Lower leg skin (tissue), 3 donors: ENCODE results near the gene VANGL2.

ENCODE experiments used
- POLR2A ChIP-seq, 2 donors: fragments of 450-650 bp; IDR thresholded peaks; one replicate each; pipeline ENCODE4 v1.6.1; 2016 to 2017; ENCODE audit warnings: antibody characterized with exemption in 2 of 2, mild to moderate bottlenecking in 1 of 2, moderate library complexity in 1 of 2
- TF ChIP-seq, protein P1 (sequence below), 3 donors: fragments of 450-650 bp; IDR thresholded peaks; one replicate each; pipeline ENCODE4 v1.5.1; 2016; ENCODE audit warnings: antibody characterized with exemption in 3 of 3, mild to moderate bottlenecking in 3 of 3, moderate library complexity in 2 of 3

- TF ChIP-seq, protein P1, sequence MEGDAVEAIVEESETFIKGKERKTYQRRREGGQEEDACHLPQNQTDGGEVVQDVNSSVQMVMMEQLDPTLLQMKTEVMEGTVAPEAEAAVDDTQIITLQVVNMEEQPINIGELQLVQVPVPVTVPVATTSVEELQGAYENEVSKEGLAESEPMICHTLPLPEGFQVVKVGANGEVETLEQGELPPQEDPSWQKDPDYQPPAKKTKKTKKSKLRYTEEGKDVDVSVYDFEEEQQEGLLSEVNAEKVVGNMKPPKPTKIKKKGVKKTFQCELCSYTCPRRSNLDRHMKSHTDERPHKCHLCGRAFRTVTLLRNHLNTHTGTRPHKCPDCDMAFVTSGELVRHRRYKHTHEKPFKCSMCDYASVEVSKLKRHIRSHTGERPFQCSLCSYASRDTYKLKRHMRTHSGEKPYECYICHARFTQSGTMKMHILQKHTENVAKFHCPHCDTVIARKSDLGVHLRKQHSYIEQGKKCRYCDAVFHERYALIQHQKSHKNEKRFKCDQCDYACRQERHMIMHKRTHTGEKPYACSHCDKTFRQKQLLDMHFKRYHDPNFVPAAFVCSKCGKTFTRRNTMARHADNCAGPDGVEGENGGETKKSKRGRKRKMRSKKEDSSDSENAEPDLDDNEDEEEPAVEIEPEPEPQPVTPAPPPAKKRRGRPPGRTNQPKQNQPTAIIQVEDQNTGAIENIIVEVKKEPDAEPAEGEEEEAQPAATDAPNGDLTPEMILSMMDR (IDR thresholded peaks at IDR 0.05), result no peak
- TF ChIP-seq POLR2A (IDR thresholded peaks at IDR 0.05), result no peak
Measured at GRCh38 chr1:160374306-160375110, 25.9 kb upstream of the VANGL2 start.
